GM21619 (cell line): Measurements from ENCODE around the gene ATP9A.
"Not testable (repeated sequence)": the region's sequence is repeated elsewhere in the genome, so short reads cannot be mapped to it uniquely, and the experiment has no call there.

Source experiments
- ATAC-seq: cut with Tn5 transposase; IDR thresholded peaks from one replicate; pipeline ENCODE4 v1.9.1; 2021; ENCODE audit not compliant: unreplicated experiment

The ATP9A gene

DNA sequence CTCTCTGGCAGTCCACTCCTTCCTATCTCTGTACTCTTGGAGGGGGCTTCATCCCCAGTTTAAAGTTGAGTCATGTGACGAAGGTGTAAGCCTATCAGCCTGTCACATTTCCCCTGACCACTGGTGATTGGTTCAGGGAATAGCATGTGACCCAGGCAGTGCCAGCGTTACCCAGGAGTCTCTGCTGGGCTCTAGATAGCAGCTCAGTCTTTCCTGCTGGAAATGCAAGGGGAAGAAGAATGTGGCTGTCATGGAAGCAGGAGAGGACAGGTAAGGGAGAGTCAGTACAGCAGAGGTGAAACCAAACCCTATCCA lies 190.1 kb downstream of the ATP9A start:
- no peak for ATAC-seq

DNA sequence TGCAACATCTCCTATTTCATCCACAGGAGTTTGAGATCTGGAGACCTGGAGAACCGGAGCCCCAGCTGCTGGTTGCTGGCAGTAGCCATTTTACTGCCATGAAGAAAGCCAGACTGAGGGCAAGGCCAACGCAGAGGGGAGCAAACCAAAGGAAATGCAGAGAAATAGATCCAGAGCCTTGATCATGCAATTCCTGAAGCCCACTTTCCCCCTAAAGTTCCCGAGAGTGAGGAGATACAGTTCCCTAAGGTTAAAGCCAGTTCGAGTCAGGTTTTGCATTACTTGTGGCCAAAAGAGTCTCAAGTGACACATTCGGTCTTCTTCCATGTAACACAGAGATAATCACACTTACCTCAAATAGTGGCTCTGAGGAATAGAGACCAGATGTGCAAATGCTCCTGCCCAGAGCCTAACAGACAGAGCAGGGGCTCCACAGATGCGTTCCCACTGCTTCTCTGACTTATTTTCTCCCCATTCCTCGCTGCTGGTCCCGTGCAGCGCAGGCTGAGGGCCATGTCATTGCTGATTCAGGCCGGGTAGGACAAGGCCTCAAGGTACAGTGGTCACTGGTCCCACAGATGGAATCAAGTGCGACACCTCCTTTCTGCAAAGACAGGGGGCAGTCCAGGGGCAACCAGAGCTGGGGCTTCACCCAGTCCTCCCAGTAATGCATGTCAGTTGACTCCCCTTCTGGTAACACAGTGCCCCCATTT lies 190.6 kb downstream of the ATP9A start:
- ATAC-seq, result no peak

DNA sequence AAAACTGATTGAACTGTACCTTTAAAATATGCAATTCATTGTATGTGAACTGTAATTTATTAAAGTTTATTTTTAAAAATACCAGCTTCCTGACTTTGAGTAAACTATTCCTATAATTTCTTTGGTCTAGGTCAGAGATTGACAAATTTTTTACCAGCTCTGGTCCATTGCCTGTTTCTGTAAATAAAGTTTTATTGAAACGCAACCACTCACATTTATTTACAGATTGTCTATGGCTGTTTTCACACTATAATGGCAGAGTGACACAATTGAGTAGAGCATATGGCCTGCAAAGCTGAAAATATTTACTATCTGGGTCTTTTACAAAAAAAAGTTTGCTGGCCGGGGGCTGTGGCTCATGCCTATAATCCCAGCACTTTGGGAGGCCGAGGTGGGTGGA lies 192.7 kb downstream of the ATP9A start:
- no peak for ATAC-seq

DNA sequence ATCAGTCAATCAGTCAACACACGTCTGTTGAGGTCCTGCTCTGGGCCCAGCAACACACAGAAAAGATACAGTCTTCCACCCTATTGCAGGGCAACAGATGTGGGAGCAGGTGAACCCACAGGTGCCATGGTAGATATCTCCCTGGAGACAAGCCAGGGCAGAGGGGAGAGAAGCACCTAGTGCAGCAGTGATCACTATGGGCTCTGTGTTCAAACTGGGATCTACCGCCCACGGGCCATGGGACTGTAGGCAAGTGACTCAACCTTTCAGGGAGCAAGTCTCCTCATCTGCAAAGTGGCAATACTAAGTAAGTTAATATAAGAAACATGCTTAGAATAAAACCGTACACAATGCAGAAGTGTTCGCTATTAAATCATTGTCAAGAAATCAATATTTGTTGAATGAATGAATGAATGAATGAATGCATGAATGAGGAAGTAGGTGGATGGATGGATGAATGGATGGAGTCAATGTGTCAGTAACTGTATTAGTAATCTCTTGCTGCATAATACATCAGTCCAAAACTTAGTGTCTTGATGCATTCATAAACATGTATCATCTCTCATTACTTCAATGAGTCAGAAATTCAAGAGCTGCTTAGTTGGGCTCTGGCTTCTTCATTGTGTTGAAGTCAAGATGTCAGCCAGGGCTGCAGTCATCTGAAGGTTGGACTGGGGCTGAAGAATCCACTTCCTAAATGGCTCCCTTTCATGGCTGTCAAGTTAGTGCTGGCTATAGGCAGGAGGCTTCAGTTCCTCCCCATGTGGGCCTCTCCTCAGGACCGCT lies 193.7 kb downstream of the ATP9A start:
- no peak for ATAC-seq

DNA sequence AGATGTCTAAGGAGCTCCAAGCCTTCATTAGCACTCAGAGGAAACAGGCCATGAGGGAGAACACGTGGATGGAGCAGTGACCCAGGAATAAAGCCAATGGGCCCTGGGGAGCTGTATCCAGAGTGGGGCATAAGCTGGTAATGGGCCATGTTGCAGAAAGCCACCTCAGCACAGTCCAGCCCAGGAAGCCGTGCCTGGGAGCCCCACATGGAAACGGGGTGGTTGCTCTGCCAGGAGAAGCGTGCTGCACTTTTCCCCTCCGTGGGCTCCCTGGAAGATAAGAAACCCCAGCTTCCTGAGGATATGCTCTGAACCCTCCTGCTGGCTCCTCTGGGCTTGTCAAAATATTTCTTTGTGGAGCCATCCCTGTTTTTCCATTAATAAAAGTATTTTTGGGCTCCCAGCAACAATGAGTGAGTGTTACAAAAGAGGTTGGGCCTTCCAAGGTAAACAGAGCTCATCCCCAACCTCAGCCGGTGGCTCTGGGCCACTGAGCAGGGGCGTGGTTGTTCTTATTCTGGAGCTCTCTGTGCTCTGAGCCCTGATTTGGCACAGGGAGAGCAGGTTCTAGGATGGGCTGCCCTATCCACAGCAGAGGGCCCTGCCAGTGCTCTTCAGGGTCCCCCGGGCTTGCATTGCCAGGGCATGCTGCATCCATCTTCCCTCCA lies 194.5 kb downstream of the ATP9A start:
- no peak for ATAC-seq

DNA sequence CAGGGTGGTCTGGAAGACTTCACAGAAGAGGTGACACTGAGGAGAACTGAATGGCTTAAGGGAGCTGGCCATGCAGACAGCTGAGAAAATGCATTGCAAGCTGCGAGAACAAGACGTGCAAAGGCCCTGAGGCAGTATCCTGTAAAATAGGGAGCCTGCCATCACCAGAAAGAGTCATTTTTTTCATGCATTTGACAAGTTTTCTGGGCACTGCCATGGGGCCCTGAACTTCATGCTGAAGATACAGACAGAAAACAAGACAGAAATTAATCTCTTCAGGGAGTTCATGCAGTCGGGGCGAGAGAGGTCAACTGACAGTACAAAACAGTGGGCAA lies 196.8 kb downstream of the ATP9A start:
- no peak for ATAC-seq

DNA sequence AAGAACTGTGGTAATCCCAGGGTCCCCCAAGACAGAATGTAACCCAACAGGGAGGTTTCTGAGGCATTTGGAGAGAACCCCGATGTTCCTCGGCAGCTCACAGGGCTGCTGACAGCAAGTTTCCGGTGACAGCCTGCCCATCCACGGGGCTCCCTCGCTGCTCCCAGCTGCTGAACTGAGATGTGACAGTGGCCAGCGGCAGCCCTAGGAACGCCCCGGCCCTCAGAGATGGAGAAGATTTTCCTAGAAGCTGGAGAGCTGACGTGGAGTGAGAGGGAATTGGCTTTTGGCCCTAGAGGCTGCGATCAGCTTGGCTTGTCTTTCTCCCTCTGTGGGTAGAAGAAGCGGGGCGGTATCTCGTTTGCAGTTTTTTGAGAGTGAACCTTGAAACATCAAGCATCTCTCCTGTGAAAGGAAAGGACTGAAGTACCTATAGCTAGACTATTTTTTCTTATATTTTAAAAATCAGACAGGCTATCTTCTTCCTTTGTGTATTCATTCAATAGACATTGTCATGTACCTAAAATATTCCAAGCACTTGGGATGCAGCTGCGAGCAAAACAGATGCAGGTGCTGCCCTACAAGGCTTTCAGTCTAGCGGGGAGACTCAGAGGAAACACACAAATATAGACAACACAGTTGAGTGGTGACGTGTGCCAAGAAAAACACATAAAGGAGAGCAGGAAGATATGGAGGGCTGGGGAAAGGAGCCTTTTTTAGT lies 197.3 kb downstream of the ATP9A start:
- ATAC-seq, result no peak

DNA sequence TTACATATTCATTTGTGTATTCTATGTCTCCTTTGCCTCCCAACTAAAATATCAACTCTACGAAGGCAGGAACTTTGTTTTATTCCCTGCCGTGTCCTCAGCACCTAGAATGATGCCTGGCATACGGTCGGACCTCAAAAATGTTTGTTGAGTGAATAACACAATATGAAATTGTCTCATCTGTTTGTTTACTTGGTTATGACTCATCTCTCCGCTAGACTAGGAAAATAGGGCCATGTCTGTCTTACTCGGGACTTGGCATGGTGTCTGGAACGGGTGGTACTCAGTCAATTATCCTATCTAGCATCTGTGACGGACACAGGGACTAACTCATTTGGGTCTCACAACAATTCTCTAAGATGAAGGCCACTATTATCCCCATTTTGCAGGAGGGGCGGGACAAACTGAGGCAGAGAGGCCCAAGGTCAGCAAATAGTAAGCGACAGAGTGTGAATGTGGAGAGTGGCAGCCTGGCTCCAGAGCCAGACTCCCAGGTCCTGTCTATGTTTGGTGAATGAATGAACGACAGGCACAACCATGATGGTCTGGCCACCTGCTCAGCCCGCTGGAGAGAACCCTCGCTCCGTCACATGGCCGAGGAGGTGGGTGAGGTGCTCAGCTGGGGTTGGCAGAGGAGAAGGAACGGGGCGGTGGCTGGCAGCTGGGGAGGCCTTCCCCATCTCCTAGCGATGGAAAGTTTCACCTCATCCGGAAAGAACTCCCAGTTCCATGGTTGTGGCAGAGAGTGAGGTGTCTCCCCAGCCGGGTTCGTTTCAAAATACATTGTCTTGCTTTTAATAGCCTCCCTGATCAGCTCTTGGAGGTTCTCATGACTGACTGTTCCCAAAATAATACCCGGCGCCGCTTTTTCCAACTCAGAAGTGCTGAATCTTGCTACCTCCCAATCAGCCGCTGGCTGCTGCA lies 198.1 kb downstream of the ATP9A start:
- ATAC-seq, result no peak

DNA sequence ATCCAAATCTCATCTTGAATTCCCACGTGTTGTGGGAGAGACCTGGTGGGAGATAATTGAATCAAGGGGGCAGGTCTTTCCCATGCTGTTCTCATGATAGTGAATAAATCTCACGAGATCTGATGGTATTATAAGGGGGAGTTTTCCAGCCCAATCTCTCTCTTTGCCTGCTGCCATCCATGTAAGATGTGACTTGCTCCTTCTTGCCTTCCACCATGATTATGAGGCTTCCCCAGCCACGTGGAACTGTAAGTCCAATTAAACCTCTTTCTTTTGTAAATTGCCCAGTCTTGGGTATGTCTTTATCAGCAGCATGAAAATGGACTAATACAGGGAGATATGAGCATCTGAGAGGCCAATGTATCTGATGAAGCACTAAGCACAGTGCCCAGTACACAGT lies 199.7 kb downstream of the ATP9A start:
- ATAC-seq, result not testable (repeated sequence)

DNA sequence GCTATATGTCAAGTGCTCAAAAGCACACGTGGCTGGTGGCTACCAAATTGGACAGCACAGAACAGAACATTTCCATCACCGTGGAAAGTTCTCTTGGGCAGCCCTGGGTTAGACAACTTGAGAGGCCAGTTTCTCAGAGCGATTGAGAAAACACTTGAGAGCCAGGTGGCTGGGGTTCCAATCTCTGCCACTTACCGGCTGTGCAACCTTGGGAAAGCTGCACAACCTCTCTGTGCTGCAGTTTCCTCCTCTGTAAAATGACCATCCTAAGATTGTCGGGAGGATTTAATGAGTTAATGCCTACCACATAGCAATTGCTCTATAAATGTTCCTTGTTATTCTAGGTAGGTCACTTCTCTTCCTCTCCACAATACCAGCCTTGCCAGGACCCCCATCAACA lies 200.6 kb downstream of the ATP9A start:
- ATAC-seq, result no peak

DNA sequence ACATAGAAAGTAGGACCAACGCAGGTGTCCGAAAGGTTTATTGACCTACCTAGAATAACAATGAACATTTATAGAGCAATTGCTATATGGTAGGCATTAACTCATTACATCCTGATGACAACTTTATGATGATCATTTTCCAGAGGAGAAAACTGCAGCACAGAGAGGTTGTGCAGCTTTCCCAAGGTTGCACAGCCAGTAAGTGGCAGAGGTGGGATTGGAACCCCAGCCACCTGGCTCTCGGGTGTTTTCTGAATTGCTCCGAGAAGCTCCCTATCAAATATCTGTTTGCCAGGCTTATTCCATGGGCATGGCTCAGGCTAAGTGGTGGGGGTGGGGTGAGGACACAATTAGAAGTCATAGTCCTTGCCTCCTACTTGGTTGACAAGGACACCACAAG lies 201.6 kb downstream of the ATP9A start:
- no peak for ATAC-seq

DNA sequence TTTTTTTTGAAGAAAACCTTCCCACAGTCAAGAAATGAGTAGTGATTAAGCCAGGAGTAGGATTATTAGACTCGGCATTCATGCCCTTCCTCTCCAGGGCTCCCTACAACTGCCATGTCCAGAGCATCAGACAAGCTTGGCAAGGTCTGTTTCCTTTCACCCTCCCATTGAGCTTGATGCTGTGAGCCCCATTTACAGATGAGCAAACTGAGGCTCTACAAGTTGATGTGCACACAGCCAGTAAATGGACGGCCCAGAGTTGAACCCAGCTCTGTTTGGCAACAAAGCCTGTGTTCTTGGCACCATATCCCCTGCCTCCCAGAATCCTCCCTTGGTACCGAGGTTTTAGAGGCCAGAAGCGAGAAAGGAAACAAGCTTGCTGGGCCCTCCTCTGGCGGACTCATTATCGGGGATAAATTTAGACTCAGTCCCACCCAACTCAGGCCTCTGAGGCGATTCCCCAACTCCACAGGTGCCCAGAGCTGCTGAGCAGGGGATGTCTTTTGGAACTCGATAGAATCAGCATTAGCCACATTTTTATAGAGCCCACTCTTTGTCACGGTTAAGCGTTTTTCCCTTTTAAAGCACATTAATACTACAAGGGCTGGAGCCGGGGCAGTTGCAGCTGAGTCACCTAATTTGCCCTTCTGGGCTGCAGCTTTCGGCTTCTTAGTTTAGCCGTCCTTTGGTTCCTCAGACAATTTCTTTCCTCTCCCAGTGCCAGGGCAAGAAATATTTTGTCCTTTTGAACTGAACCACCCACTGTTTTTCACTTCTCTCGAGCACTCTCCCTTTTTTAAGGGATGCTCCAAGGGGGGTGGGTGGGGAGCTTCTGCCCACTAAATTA lies 202.7 kb downstream of the ATP9A start:
- ATAC-seq, result no peak

DNA sequence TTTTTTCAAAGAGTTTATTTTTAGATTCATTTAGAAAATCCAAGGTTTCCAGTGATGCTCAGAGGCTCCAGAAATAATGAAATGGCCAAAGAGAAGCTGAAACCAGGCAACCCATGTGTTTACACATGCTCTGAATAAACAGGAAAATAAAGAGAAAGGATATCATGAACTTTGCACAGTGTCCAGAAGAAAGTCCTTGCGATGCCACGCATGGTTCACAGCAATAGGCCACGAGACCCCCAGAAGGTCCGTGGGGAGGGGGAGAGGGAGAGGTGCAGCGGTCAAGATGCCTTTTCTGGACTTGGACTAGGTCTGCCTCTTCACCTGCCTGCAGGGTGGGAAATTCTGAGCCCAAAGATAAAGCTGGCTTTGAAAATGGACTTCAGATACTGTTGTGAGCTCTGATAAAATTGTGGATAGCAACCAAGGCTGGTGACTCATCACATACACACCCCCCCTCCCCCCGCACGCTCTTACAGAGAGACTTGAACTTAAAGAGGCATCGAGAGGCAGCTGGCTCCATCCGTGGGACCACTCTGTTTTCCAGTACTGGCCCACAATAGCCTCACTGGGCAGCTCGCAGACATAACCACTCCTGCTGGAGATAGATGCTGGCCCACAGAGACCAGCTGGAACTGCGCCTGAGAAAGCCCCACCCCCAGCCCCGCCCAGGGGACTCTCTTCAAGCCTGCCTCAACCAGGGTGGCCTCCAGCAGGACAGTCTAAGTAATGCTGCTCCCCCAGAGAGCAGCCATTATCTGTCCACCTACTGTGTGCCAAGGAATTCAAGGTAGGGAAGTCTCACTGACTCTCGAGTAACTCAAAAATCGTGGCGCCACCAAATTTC lies 204.5 kb downstream of the ATP9A start:
- ATAC-seq, result no peak

DNA sequence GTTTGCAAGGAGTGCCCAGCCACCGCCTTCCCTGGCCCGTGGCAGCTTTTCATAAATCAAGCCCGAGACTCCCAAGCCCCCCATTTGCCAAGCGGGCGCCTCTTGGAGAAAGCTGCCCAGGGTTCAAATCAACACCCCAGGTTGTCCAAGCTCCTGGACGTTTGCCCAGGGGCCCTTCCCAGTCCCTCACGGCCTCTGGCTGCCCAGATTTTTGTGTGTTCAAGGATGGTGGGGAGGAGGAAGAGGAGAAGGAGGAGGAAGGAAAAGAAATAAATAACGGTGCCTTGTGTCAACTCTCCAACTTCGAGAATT lies 205.1 kb downstream of the ATP9A start:
- ATAC-seq, result no peak

DNA sequence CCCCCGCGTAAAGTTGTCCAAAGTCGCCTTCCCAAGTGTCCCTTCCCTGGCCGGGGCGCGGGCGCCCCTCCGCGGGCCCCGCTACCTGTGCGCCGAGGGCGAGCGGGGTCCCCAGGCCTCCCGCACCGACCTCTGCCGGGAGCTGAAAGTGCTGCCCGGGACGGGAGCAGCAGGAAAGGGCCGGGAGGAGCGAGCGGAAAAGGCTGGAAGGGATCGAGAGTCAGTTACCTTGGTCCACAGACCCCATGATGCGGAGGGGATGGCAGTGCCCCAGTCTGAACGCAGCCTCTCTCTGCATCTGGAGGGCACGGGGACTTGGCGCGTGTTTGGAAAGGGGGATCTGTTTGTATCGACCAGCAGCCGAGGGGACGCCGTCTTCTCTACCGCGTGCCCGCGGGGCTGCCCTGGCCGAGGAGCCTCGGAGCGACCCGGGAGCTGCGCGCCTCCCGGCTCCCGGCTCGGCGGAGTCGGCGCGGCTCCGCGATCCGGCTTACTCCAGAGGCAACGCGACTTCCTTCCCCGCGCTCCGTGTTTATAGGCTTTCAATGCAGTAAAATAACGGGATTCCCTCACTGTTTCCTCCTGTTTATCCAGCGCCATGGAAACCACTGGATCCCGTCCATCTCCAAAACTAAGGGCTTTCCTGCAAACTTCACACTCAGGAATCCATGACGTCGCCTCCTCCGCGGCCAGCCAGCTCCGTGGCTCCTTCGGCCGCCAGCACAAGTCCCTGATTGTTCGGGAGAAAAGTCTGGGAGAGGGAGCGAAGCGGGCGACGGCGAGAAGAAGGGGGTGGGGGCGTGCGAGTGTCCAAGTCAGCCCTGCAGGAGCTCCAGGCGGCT lies 205.6 kb downstream of the ATP9A start:
- ATAC-seq, result no peak

DNA sequence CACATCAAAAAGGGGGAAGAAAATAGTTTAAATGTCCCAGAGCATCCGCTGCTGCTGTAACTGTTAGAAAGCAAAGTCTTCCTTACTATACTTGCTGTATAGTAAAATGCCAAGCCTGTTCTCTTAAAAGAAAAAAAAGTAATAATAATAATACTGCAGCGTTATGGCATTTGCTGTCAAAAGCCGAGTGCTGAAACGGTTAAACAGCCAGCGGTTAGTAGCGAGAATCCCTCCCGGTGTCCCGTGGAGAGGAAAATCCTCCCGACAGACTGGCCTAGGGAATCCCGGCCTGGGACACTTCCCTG lies 206.2 kb downstream of the ATP9A start:
- no peak for ATAC-seq

DNA sequence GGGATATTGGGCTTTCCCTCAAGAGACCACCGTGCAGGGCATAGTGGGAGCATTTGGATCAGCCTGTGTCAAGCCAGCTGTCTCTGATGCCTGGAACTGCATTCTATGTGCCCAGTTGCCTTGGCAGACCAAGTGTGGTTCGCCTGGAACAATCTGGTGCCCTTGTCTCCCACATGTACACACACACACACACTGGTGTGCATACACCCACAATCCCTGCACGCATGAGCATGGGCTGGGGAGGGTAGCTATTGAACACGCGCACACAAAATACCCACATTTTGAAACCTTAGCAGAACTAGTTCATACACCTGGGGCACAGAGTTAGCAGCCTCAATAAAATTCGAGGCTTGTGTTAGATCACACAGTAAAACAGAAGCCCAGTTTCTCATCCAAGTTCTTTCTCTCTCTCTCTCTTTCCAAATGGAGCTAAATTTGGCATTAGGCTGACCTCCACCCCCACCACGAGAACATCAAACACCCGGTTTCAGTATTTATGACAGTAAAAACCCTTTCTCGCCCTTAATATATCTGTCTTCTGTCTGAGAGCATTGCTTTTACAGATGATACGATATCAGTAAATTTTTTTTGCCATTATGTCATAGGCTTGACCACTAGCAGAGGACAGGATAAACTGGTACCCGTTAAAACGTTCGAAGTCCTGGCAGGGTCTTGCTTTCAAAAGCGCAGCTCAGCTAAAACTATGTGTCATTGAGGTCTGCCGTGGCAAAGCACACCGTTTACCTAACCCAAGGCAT lies 207.5 kb downstream of the ATP9A start:
- no peak for ATAC-seq

DNA sequence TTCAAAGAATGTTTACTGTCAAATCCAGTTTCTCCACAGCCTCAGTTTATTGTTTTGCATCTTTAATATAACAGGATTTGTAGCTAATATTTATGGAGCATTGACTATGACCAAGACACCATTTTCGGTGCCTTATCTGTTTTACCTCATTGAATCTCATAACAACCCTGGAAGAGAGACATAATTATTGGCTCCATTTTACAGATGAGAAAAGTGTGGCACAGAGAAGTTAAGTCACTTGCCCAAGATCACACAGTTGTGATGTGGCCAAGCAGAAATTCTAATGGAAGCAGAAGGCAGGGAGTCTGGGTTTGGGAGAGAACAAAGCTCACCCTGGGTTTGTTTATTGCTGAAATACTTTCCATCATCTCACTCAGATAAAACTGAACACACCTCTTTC lies 208.1 kb downstream of the ATP9A start:
- ATAC-seq, result no peak
